Stimulated activated CD8-positive, alpha-beta memory T cell treated with anti-CD3 and anti-CD28 coated beads, Interleukin-4, amount 100 ng/mL, for 1 hour (primary cell): ENCODE data around the gene RINL.
"Not testable (repeated sequence)": the region's sequence is repeated elsewhere in the genome, so short reads cannot be mapped to it uniquely, and the experiment has no call there.

Experiments used
- DNase-seq, 2 donors: peaks; one replicate each; pipeline ENCODE4 v3.0.0-alpha.2; 2020; ENCODE audit warnings: low read depth in 2 of 2, low spot score in 1 of 2

The RINL gene

GRCh38 chr19:38878575-38879399 is 712 bp upstream of the RINL start:
- no peak for DNase-seq

DNA sequence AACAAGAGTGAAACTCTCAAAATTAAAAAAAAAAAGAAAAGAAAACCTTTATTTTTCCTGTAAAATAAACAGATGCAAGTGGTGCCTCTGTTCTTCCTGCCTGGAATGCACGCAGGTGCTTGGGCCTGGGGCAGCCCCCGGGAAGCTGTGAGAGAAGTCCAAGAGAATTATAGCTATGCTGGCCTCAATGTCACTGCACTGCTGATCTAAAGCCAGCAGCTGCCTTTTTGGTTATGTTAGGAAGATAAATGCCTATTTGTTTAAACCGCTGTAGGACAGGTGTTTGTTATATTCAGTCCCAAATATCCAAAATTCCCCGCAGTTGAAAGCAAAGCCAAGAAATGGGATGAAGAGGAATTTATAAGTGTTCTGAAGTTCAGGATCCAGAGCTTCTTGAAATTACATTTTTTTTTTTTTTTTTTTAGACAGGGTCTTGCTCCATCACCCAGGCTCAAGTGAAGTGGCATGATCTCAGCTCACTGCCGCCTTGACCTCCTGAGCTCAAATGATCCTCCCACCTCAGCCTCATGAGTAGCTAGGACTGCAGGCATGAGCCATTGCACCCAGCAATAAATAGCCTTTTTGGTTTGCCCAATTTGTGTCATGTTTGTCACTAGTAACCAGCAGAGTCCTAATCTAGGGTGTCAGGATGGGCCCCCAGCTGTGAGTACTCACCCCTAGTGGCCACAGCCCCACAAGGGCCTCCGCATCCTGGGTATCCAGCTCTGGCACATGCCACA is 2.2 kb downstream of the RINL start:
- no peak for DNase-seq

DNA sequence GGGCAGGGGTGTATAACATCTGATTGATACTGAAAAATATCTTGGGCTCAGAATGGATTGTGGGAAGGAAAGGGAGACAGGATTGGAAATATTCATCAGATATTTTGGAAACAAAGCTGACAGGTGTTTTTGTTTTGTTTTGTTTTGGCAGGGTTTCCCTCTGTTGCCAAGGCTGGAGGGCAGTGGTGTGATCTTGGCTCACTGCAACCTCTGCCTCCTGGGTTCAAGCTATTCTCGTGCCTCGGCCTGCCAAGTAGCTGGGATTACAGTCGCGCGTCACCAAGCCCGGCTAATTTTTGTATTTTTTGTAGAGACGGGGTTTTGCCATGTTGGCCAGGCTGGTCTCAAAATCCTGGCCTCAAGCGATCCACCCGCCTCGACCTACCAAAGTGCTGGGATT is 4.7 kb downstream of the RINL start:
- DNase-seq, result not testable (repeated sequence)

DNA sequence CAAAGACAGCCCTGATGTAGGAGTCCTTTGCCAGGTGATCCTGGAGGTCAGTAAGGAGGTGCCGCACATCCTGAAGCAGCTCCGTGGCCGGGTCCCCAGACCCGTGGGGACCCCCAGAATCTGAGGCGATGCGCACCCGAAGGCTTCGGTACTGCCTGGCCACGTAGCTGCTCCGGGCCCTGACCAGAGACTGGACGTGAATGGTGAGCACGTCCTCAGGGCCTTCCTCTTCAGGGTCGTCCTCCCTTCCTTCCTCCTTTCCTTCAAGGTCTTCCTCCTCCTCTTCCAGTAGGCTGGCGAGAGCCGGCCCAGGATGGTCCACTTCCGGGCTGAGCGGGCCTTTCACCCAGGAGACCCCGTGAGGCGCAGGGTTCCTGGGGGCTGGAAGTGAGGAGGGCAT is 7.5 kb downstream of the RINL start:
- DNase-seq, result no peak

DNA sequence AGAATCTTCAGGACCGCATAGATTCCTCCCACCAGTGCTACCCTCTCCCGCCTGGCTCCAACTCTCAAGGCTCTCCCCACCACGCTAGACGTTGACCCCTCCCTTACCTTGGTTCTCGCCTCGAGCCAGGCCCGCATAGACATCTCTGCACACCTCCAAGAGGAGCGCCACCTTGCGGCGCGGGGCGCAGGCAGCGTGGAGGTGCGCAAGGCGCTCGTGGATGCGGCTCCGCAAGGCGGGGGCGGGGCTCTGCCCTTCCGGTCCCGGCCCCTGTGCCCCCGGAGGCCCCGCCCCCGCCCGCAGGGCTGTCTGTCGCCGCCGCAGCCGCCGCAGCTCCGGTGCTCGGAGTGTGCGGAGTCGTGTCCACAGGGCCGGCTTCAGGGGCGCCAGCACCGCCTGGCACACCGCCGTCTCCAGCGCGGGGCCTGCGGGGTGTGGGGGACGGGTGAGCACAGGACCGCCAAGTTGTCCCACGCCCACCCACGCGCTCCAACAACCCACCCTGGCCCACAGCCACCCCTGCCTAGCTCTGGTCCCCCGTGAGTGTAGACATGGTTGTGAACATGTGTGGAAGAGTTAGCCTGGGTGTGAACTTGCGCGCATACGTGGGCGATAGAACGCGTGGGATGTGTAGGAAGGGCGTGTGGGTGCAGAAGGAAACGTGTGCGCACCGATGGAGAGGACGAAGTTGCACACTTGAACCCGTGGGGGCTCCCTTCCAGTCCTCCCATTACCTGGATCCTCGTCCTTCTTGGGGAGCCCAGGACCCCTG is 8.1 kb downstream of the RINL start:
- peak; percentile 73 to 87 for DNase-seq

DNA sequence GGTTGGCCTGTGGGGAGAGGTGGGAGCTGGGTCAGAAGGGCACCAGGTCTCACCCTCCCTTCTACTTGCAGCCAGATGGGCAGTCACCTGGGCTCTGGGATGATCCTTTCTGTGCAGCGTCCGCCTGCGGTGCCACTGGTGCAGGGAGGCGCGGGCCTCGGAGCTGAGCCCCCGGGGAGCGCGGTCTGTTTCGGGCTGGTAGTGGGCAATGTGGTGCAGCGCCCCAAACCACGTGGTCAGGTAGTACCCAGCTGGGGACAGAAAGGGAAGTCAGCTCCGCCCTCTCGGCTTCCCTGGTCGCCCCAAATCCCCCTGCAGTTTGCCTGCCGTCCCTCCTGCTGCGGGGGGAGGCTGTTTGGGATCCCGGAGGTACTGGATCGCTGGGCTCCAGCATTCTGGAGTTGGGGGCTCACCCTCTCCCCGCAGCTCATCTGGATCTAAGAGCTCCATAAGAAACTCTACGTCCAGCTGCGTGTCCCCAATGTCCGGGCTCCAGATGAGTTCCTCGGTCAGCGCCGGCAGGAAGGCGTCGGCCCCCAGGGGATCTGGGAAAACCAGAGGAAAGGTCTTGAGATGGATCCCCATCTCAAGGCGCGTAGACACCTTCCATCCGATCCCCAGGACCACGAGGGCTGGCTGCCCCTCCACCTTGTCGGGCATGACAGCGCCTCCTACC is 8.8 kb downstream of the RINL start:
- no peak for DNase-seq

DNA sequence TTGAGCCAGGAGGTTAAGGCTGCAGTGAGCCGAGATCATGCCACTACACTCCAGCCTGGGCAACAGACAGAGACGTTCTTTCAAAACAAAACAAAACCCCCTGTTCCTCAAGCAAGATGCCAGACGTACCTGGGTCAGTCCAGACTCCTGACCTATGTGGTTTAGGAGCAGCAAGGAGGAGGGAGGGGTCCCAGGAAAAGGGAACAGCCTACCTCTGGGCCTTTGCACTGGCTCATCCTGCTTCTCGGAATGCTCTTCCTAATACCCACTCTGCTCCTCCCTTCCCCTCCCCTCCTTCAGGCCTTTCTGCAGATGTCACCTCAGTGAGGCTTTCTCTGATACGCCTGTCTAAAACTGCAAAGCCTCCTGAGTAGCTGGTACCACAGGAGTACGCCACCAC is 9.5 kb downstream of the RINL start:
- no peak for DNase-seq

DNA sequence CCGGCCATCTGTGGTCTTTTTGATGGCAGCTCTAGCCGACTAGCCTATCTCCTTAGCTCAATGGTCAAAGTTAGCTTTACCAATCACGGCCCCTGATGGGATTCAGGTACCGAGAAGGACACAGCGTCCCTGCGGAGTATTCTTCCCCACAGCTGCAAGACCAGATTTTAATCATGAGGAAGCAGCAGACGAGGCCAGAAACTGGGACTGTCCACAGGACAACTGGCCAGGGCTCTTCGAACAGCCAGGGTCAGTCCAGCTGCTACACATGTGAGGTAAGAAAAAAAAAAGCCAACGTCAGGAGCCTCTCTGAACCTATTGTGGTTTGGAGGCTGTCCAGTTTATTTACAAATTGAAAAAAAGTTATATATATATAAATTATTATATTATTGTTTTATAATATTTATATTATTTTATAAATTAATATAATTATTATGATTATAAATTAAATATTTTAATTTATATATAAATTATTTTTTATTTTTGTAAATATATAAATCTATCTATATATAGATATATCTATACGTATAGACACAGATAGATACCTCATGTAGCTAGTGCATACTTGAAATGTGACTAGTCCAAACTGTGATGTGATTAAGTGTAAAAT is 10.8 kb downstream of the RINL start:
- no peak for DNase-seq

- no peak for DNase-seq
Observed at GRCh38 chr19:38862321-38863059, 15.6 kb downstream of the RINL start.

- no peak for DNase-seq
Observed at GRCh38 chr19:38861368-38861767, 16.7 kb downstream of the RINL start.

DNA sequence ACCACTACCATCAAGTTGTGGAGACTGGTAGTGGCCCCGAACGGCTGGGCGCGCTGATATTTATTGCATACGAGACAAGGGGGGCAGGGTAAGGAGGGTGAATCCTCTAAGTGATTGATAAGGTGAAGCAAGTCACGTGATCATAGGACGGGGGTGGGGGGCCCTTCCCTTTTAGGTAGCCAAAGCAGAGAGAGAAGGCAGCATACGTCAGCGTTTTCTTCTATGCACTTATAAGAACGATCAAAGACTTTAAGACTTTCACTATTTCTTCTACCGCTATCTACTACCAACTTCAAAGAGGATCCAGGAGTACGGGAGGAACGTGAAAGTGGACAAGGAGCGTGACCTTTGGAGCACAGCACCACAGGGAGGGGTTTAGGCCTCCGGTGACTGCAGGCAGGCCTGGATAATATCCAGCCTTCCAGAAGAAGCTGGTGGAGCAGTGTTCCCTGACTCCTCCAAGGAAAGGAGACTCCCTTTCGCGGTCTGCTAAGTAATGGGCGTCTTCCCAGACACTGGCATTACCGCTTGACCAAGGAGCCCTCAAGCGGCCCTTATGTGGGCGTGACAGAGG is 18.4 kb downstream of the RINL start:
- DNase-seq, result not testable (repeated sequence)

GRCh38 chr19:38856813-38857212 is 21.3 kb downstream of the RINL start:
- DNase-seq, result no peak

- DNase-seq, result not testable (repeated sequence)
Observed at GRCh38 chr19:38855751-38856150, 22.3 kb downstream of the RINL start.

DNA sequence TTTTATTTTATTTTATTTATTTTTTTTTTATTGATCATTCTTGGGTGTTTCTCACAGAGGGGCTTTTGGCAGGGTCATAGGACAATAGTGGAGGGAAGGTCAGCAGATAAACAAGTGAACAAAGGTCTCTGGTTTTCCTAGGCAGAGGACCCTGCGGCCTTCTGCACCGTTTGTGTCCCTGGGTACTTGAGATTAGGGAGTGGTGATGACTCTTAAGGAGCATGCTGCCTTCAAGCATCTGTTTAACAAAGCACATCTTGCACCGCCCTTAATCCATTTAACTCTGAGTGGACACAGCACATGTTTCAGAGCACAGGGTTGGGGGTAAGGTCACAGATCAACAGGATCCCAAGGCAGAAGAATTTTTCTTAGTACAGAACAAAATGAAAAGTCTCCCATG is 23.1 kb downstream of the RINL start:
- not testable (repeated sequence) for DNase-seq

DNA sequence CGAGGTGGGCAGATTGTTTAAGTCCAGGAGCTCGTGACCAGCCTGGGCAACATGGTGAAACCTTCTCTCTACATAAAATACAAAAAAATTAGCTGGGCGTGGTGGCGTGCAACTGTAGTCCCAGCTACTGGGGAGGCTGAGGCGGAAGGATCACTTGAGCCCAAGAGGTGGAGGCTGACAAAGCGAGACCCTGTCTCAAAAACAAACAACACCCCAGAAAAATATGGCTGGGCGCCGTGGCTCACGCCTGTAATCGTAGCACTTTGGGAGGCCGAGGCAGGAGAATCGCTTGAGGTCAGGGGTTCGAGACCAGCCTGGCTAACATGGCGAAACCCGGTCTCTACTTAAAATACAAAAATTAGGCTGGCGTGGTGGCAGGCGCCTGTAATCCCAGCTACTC is 24.9 kb downstream of the RINL start:
- DNase-seq, result no peak

- no peak for DNase-seq
Observed at GRCh38 chr19:38852231-38853044, 25.6 kb downstream of the RINL start.

GRCh38 chr19:38851622-38852230 is 26.3 kb downstream of the RINL start:
- DNase-seq, result peak in 1 of 2 donors; percentile 79

DNA sequence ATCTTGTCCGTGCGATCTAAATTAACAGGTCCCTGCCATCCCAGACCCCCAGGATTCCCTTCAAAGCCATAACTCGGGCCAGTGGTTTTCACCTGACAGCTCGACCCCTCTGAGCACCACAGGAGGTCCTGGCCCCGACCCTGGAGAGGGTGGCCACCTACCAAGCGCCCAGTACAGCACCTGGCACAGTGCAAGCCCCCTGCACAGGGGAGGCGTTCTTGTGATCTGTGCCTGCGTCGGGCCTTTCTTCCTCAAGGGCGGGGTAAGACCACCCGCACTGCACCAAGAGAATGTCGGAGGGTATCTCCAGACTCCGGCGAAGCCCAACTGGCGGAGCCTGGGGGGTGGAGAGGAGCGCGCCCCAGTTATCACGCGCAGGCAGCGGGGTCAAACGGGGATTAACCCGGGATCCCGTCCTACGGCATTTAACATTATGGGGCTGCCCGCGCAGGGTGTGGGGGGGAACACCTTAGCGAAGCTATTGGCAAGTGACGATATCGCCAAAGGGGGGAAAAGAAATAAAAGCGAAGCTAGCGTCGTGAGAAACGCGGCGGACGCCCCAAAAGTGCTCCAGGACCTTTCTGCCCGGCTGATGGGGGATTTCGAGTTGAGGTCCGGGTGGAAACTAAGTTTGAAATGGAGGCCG is 27.0 kb downstream of the RINL start:
- no peak for DNase-seq
